GM15510 (cell line): ENCODE results near the gene ACAP3.

Experiments used
- POLR2A ChIP-seq: IDR thresholded peaks from 3 replicates; pipeline ENCODE4 v1.6.1; 2011; ENCODE audit warnings: borderline replicate concordance; ENCODE audit not compliant: insufficient read length; ENCODE audit errors: extremely low read depth

ACAP3 gene

GRCh38 chr1:1314678-1315335, 7.1 kb upstream of the ACAP3 start:
- no peak for TF ChIP-seq POLR2A

GRCh38 chr1:1314237-1314586, 6.5 kb upstream of the ACAP3 start:
- no peak for TF ChIP-seq POLR2A

- no peak for TF ChIP-seq POLR2A
Measured at GRCh38 chr1:1313500-1314236, 5.9 kb upstream of the ACAP3 start.

GRCh38 chr1:1312450-1313314, 5.0 kb upstream of the ACAP3 start:
- TF ChIP-seq POLR2A, result no peak

- peak; percentile 15 for TF ChIP-seq POLR2A
Measured at GRCh38 chr1:1311107-1312104, 3.7 kb upstream of the ACAP3 start.

GRCh38 chr1:1310476-1311053, 2.8 kb upstream of the ACAP3 start:
- no peak for TF ChIP-seq POLR2A

GRCh38 chr1:1310109-1310385, 2.3 kb upstream of the ACAP3 start:
- TF ChIP-seq POLR2A, result no peak

GRCh38 chr1:1309251-1310108, 1.8 kb upstream of the ACAP3 start:
- TF ChIP-seq POLR2A, result no peak

GRCh38 chr1:1308756-1309250, 1.1 kb upstream of the ACAP3 start:
- TF ChIP-seq POLR2A, result no peak

- TF ChIP-seq POLR2A, result peak; percentile 34
Measured at GRCh38 chr1:1307261-1307922, 338 bp downstream of the ACAP3 start.

- TF ChIP-seq POLR2A, result no peak
Measured at GRCh38 chr1:1306661-1307260, 969 bp downstream of the ACAP3 start.

GRCh38 chr1:1306070-1306660, 1.6 kb downstream of the ACAP3 start:
- no peak for TF ChIP-seq POLR2A
